GM18951 (cell line): ENCODE measurements around the gene GALNT14.

Experiments used
- POLR2A ChIP-seq: IDR thresholded peaks from 4 replicates; pipeline ENCODE4 v1.6.1; 2011; ENCODE audit warnings: mild to moderate bottlenecking; ENCODE audit not compliant: insufficient read length, insufficient read depth; ENCODE audit errors: extremely low read depth
- in situ Hi-C: fragments of 300-500 bp; cut with MboI; formaldehyde crosslinking; loops from one replicate; pipeline ENCODE4 v1.12.0; 2022; ENCODE audit warnings: low sequenced_read_pairs, mixed read lengths, inconsistent platforms; ENCODE audit not compliant: unreplicated experiment

Gene GALNT14

DNA sequence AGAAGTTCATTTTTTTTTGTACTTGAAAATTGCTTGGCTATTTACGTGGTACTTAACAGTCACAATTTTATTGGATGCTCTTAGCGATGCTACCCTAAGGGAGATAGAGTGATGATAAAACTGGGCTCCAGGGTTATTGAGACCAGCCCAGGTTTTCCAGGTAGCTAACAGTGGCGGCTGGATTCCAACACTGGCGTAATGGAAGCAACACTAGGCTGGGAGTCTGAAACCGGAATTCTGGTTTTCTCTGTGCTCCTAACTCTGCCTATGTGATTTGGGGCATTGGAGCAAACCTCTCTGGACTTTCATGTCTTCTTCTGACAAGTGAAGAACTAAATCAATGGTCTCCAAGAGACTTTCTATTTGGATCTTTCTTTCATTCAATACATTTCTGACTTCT is 9.4 kb upstream of the GALNT14 start:
- no peak for TF ChIP-seq POLR2A
- in situ Hi-C loops, result no loop called here

DNA sequence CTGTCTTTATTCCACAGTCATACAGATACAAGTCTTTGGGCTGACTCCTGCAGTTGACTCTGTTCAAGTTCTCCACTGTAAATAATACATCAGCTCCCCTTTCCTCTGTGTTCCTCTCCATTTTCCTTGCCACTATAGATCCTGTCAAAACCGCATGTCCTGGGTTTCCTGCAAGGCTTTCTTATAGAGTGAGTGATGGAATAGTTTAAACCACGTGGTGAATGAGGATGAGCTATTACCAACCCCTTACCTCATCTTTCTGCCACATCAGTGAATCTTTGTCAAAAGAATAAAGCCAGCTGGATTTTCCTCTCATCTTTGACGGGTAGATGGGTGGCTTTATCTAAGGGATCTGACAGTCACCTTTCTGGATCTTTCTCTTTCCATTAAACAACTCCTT is 3.9 kb upstream of the GALNT14 start:
- in situ Hi-C loops, result no loop called here
- no peak for TF ChIP-seq POLR2A

DNA sequence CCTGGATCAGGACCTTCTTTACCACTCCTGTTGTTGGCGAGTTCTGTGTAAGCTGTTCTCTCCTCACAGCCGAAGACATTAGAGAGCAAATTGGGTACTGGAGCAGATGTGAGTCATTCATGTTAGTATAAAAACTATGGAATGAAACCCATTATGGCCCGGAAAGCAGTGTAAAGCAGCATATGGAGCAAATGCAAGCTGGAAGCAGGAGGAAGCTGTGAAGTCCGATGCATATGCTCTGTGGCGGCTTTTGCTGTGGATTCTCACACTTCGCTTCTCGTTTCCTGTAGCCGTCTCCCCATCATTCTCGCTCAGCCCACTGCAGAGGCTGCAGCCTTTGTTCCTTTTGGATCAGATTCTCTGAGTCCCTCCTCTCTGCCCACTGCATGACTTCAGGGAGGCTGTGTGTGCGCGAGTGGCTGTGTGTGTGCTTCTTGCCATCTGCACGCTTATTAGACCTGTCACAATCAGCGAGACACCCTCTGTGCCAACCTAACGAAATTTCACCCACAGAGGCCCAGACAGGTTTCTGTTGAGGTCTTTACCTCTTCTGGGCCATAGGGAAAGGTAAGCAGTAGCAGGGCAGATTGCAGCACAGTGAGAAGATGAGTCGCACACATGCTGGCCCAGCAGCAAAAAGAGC is 3.3 kb upstream of the GALNT14 start:
- in situ Hi-C loops, result no loop called here
- TF ChIP-seq POLR2A, result no peak

DNA sequence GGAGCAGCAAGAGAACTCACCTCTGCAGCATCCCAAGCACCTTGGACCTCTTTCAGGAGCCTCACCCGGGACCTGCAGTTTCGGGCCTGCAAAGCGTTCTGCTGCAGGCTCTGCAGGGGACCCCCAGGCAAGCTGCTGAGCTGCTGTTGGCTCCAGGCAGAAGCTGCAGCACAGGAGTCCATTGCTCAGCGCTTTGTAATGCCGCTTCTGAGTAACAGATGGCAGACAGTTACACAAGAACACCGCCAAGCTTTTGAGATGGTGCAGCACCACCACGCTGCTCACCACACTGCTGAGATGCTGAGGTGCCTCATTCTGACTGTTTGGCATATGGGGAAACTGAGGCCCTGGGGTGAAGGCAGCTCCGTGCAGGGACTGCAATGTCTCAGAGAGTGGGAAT is 1.9 kb upstream of the GALNT14 start:
- TF ChIP-seq POLR2A, result no peak
- in situ Hi-C loops, result no loop called here

DNA sequence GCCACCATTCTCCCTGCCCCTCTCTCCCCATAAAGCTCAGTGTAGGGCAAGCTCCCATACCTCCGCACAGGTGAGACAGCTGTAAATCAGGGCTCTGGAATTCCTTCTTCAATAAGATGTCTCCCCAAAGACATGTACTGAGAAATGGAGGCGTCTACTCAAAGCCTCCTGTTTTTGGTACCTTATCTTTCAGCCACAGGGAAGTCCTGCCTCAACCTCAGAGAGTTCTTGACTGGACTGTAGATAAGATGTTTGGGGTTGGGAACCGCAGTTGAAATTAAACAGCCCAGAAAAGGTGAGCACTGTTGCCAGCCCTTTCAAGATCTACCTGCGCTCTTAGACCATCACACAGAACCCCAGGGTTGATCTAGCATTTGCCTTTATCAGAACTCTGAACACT is 1.4 kb upstream of the GALNT14 start:
- TF ChIP-seq POLR2A, result no peak

DNA sequence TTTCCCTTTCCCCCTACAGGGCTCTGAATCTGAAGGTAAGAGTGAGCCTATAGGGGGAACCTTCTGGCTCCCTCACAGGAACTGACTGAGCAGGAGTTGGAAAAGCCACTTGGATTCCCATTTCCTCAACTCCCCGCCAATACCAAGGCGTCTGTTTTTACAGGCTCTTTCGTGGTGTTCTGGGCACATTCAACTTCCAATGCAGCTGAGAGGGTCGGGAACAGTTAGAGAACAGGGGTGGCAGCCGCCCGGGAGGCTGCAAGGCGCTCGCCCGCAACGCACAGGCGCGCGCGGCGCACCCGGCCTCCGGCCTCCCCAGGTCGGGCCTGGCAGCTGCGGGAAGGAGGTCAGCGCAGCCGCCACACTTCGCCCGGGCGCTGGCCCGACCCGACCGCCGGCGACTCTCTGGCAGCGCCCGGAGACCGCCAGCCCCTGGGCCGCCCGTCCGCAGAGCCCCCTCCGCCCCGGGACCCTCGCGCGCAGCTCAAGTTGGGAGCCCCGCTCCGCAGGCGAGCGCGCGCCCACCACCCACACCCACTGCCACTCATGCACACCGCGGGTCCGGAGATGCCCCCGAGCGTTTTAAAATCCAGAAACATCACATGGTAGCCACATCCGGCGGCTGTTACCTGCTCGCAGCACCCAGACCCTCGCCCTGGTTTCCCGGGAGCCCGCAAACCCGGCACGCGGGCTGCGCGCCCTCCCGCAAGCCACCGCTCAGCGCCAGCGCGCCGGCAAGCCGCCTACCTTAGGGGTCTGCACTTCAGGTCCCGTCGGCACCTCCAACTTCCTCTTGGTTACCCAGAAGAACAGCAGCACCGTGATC is 816 bp downstream of the GALNT14 start:
- in situ Hi-C loops, result no loop called here
- TF ChIP-seq POLR2A, result no peak

More for the DNA sequence above, 1.4 kb upstream of the GALNT14 start:
- in situ Hi-C loops, result no loop called here

DNA sequence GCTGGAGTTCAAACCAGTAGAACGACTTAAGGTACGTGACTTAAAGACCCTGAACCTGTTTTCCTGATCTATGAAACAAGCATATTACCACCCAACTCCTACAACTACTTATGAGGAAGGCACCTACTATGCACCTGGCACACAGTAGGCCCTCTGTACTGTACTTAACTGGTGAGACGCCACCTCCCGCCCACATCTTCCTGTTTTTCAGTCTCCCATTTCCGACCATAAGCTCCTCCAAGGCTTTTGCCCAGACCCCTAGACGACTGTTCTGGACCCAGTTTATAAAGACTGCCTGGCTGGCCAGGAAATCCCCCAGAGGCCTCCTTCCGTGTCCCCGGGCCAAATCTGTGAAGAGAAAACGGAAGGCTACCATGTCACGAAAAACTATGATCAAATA is 1.5 kb downstream of the GALNT14 start:
- no peak for TF ChIP-seq POLR2A
- in situ Hi-C loops, result no loop called here

DNA sequence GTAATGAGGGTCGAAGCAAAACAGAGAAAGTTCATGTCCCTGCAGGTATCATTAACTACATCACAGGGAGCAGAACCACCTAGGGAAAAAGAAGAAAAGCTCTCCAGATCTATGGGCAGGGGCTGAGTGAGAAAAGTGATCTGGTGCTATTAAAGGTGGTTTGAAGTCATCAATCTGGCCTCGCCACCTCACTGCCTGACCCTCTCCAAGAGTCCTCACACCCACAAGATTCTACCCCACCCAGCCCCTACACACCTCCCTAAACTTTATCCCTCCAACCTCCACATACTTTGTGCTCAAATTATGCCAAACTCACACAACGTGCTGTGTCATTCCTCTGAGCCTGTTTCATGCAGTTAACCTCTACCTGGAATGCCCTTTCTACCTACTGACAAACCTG is 2.2 kb downstream of the GALNT14 start:
- in situ Hi-C loops, result no loop called here
- no peak for TF ChIP-seq POLR2A

DNA sequence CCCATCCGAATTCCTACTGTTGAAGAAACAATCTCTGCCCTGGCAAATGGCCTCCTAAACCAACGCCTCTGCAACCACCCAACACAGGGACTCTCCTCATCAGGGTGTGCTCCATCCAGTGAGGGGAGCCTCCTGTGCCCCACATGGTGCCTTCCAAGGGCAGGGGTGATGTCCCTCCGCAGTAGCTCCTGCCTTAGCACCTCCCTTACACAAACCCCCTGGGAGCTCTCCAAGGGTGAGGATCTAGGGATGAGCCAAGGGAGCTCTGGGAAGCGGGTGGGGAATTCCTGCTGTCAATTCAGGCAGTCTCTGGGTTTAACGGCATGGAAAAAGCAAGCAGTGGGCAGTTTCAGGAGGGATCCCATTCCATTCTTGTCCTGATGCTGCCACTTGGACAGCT is 3.8 kb downstream of the GALNT14 start:
- no peak for TF ChIP-seq POLR2A
- in situ Hi-C loops, result no loop called here

DNA sequence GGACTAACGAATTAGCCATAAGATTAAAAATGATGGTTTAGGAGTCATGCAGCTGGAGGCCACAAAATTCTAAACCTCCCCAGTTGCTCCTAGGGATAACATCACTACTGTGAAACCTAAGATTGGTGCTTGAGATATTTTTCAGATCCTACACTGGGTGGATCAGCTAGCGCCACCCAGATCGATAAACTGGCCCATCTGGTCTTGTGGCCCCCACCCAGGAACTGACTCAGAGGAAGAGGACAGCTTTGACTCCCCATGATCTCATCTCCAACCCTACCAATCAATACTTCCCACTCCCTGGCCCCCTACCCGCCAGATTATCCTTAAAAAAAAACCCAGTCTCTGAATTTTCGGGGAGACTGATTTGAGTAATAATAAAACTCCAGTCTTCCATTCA is 5.5 kb downstream of the GALNT14 start:
- in situ Hi-C loops, result no loop called here
- no peak for TF ChIP-seq POLR2A

DNA sequence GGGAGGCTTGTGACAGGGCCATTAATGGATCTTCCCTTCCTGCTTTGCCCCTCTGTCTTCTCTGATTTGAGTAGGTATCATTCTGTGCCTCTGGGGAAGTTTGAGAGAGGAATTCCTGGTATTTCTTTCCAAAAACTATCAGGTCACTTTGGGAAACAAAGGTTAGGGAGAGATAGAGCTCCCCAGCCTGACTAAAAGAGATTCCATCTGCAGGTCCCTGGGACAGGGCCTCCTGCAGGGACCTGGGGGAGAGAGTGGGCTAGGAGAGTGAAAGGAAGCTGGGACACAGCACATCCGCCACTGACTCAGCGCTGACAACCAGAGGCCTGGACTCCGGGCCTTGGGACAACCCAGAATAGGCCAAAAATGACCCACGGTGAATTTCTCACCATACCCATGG is 6.4 kb downstream of the GALNT14 start:
- TF ChIP-seq POLR2A, result no peak
- in situ Hi-C loops, result no loop called here

DNA sequence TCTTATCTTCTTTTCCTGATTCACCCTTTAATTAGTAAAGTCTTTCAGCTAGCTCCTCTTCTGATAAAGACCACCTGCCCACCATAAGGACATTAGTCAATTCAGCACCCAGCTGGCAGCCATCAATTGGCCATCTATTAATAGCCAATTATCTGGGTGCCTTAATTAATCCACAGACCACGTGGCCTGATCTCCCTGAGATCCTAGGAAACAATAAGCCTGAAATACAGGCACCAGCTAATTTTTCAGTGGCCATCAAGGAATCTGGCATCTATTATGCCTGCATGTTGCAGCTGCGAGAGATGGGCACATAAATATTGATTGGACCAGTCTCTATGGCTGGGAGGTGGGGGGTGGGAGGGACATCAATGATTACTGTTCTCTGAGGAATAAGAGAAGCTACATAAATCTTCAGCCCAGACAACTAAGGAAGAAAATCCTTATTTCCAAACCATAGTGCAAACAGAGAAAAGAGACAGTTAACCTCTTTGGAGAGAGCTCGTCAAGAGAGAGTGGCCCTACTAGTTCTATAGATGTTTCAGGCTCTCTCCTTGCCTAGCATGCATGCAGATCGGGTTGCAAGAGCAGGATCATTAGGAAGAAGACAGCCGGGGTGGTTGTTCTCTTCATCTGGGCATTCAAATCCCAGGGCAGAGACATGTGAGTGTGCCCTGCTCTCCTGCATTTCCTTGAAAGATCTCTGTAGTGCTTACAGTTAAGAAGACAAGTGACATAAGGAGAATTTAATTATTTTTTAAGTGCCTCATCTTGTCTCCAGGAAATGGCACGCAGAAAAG is 8.7 kb downstream of the GALNT14 start:
- TF ChIP-seq POLR2A, result no peak
- in situ Hi-C loops, result no loop called here

DNA sequence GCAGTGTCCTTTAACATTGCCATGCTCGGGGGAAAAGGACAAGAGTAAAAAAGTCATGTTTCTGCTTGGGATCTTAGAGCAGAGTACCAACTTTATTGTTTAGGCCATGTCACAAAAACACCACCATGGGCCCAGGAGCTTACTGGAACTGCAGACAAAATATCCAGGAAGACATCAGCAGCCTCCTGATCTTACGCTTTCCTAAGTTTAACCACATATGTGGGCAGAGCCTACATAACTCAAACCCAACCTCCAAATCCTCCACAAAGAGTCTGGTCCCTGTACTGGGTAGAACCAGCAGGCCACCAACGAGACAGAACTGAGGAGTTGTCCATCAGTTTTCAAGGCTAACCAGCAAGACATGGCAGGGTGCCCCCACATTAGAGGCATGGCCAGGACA is 10.3 kb downstream of the GALNT14 start:
- in situ Hi-C loops, result no loop called here
- no peak for TF ChIP-seq POLR2A

DNA sequence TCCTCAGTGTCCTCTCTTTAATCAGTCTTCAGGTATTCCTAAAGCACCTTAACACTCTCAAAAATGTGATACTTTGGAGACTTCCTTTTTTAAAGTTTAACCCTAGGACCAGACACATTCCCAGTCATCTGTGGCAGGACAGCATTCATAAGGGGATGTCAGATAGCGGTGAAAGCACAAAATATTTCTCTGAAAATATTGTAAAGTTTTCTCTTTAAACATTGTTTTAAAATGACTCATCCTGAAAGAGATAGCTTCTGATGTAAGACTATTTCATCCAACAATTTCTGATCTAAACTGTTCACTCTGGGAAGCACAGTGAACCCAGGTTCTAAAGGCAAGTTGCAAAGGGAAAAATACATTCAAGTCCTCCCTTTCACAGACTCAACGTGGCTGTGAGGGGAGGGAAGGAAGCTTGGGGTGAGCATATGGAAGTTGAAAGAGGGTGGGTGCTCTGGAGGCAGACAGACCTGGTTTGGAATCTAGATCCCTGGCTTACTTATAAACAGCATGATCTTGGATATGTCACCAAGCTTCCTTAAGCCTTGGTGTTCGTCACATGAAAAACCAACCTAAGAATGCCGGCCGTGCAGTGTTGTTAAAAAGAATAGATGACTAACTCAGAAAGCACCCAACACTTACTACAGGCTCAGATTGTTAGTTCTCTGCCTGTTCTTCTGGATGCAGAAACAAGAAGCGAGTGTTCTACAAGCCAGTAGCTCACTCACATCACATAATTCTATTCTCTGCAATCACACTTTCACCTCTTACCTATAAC is 12.1 kb downstream of the GALNT14 start:
- TF ChIP-seq POLR2A, result no peak
- in situ Hi-C loops, result no loop called here
